ENCODE data around the gene HIP1. TPM values are rescaled to one million over a fixed set of nuclear protein-coding genes. Genes with fewer than 3 reads are reported as not detected.
"Not testable (repeated sequence)": the region's sequence is repeated elsewhere in the genome, so short reads cannot be mapped to it uniquely, and the experiment has no call there.

The HIP1 gene
- total RNA-seq, 1 donor = 21.2 TPM

- H3K4me3 ChIP-seq (ENCODE audit: low read depth, low read length) = no peak overlapping the region
- DNase-seq (ENCODE audit: low read depth) = no peak
- TF ChIP-seq CTCF (IDR thresholded peaks at IDR 0.05; ENCODE audit: insufficient read depth, low read depth, low read length) = no peak
Measured at GRCh38 chr7:75718390-75719031, 20.2 kb downstream of the HIP1 start.

- H3K4me3 ChIP-seq (ENCODE audit: low read depth, low read length); DNase-seq (ENCODE audit: low read depth): not testable (repeated sequence)
Measured at GRCh38 chr7:75717746-75718145, 21.0 kb downstream of the HIP1 start.

- DNase-seq (ENCODE audit: low read depth) = peak; percentile 41
- H3K4me3 ChIP-seq (ENCODE audit: low read depth, low read length) = no peak overlapping the region
- TF ChIP-seq CTCF (IDR thresholded peaks at IDR 0.05; ENCODE audit: insufficient read depth, low read depth, low read length) = no peak
Measured at GRCh38 chr7:75716992-75717626, 21.6 kb downstream of the HIP1 start.

- no peak for TF ChIP-seq CTCF (IDR thresholded peaks at IDR 0.05; ENCODE audit: insufficient read depth, low read depth, low read length)
- H3K4me3 ChIP-seq (ENCODE audit: low read depth, low read length) = no peak overlapping the region
- no peak for DNase-seq (ENCODE audit: low read depth)
Measured at GRCh38 chr7:75715864-75716263, 22.9 kb downstream of the HIP1 start.

GRCh38 chr7:75712517-75713361, 26.0 kb downstream of the HIP1 start:
- DNase-seq (ENCODE audit: low read depth) = no peak
- H3K4me3 ChIP-seq (ENCODE audit: low read depth, low read length) = no peak overlapping the region
- no peak for TF ChIP-seq CTCF (IDR thresholded peaks at IDR 0.05; ENCODE audit: insufficient read depth, low read depth, low read length)

- no peak overlapping the region for H3K4me3 ChIP-seq (ENCODE audit: low read depth, low read length)
- no peak for TF ChIP-seq CTCF (IDR thresholded peaks at IDR 0.05; ENCODE audit: insufficient read depth, low read depth, low read length)
- peak; percentile 46 for DNase-seq (ENCODE audit: low read depth)
Measured at GRCh38 chr7:75711656-75712514, 26.9 kb downstream of the HIP1 start.

Data from fibroblast of villous mesenchyme (primary cell).